GM21526 (cell line): ENCODE results near the gene GPR17.

Source experiments
- ATAC-seq: cut with Tn5 transposase; IDR thresholded peaks from one replicate; pipeline ENCODE4 v1.9.1; 2021; ENCODE audit warnings: moderate library complexity; ENCODE audit not compliant: unreplicated experiment, low FRiP score

The GPR17 gene

DNA sequence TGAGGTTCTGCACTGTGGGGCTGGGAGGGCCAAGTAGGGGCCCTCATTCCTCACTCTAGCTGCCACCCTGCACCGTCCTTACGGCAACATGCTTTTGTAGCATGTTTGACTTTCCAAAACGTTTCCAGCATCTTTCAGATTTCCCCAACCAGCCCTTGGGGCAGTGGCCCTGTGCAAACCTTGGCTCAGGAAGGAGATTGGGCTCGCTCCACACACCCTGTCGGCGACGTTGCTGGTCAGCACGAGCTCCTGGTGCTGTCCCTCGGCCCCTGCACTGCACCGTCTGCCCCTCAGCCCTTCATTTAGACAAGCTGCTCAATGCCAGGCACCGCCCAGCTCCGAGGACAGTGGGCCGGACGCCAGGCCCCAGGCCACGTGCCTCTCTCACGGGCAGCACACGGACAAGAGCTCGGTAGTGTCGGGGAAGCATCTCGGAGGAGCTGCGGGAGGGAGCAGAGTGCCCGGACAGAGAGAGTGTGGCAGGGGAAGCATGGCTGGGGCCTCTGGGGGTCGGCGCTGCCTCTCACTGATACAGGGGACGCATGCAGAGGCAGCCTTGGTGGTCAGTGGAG lies 6.9 kb downstream of the GPR17 start:
- ATAC-seq: no peak

DNA sequence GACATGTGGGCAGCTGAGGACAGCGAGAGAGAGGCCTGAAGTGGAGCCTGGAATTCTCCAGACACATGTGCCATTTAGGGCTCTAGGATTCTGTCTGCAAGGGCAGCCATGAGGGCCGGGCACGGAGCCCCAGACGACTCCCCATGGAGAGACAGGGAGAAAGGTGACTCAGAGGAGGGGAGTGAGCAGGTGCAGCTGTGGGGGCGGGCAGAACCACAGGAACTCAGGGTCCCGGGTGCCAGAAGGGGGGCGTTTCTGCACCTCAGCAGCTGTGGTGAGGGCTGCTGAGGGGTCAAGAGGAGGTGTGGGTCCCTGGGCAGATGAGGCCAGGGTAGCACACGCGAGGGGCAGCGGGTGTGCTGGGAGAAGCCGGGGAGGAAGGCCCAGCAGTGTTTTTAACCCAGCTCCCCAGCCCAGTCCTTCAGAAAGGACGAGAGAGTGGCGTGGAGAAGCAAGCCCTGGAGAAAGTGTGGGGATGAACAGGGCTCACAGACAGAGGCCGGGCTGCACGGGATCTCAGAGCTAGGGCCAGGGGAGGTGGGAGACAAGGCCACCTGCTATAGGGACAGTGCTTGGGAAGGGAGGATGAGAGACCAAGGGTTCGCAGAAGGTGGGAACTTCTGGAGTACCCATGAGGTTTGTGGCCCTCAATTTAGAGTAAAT lies 7.6 kb downstream of the GPR17 start:
- ATAC-seq: no peak

DNA sequence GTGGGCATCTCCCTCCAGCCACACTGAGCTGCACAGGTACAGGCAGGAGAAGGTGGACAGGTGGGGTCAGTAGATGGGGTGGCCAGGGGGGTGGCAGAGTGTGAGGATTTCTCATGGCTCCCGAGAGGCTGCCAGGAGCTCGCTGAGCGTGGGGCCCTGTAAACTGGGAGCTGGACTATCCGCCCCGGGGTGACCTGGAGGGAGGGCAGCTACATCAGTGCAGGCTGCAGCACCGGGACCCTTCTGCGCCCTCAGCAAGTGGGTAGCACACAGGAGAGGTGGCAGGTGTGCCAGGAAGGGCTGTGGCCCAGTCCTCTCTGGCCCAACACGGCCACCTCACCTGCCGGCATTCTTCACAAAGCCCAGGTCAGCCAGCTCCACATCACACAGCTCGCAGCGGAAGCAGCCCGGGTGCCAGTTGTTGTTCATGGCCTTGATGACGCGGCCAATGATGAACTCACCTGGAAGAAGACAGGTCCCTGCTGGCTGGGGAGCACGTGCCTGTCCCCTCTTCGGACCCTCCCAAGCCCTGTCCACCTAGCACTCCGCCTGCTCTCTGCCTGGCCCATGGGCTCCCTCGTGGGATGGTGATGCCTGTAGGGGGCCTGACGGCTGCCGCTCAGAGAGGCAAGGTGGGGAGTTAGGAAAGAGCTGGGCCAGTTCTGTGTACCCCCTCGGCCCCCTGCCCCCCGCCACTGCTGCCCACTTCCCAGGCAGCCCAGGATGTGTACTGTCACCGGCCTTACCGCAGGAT lies 8.3 kb downstream of the GPR17 start:
- no peak for ATAC-seq

DNA sequence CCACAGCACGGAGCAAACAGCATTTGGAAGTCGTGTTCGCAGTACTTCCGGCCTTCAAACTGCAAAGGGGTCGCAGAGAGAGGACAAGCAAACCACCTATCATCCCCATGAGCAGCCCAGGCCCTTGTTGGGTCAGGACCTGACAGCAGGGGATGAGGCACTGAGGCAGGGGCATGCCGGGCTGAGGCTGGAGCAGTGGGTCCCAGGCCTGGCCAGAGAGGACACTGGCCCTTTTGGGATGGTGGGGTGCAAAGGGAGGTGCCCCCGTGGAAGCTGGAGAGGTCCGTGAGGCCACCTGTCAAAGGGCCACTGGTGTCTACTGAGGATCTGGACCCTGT lies 8.9 kb downstream of the GPR17 start:
- no peak for ATAC-seq

DNA sequence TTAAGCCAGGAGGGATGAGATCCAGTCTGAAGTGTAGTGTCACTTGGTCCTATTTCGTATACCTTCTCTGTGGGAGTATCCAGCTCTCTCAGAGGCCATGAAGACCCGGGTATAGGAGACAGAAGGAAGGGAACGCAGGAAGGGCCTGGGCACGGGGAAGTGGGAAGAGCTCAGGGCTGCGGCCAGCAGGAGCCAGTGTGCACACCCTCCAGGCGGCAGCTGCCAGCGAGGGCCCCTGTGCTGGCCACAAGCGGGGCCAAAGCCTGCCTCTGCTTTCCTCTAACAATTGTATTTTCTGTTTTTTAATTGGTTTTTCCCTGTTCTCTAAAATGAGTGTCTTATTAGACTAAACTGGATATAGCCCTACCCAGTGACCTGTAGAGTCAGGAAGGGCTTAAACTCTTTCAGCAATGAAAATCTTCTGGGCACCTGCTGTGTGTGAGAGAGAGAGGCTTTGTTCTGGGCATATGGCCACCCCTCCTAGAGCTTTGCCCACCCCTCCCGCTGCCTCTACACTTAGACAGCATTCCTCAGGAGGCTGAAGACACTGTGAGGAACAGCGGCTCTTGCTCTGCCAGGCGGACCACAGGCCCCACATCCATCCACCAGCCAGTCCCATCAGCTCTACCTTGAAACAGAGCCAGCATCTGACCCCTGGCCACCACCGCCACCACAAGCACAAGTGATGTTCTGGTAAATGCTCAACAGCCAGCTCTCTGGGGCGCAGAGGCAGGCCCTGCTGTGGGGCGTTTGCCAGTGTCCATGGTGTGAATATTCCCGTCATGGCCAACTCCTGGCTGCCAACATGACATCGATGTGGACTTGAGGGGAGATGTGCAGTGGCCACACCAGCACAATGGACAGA lies 9.5 kb downstream of the GPR17 start:
- ATAC-seq: no peak

DNA sequence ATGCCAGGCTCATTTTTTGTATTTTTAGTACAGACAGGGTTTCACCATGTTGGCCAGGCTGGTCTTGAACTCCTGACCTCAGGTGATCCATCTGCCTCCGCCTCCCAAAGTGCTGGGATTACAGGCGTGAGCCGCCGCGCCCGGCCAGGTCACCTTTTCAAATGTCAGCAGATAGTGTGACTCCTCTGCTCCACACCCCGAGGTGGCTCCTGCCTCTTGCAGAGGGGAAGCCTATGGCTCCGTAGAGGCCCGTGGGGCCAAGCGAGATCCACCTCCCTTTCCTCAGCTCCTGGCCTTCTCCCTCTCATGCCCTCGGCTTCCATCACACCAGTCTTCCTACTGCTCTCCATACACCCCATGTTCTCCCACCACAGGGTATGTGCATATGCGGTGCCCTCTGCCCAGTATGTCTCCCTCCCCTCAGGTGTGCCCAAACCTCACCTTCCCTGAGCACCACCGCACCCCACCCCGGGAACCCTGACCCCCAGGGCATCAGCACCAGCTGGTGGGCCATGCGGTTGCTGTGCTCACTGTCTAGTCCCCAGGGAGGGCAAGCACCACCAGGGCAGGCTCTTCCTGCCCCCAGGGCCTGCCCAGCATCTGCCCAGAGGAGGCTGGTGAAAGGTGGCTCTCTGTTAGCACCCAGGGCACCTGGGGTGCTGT lies 10.7 kb downstream of the GPR17 start:
- ATAC-seq: no peak

DNA sequence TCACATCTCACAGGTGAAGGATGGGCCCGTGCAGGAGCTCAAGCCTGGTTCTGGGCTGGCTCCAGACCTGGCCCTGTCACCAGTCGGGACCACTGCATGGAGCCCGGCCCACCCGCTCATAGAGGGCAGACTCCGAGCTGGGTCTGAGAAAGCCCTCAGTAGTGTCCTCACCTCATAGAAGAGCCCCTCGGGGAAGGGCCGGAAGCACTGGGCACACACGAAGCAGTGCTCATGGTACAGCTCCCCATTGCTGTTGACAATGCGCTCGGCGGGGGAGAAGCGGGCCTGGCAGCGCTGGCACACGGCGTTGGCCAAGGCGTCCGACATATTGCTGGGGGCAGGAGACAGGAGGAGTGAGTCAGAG lies 11.3 kb downstream of the GPR17 start:
- ATAC-seq: no peak

DNA sequence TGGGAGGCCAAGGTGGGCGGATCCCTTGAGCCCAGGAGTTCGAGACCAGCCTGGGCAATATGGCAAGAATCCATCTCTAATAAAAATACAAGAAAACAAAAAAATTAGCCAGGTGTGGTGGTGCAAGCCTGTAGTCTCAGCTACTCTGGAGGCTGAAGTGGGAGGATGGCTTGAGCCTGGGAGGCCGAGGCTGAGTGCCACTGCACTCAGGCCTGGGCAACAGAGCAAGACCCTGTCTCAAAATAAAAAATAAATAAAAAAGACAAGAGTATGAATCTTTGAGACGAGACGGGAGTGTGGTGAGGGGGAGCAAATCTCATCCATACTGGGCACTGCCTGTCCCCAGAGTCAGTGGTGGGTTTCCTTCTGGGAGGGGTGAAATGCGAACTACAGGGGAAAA lies 12.2 kb downstream of the GPR17 start:
- no peak for ATAC-seq

DNA sequence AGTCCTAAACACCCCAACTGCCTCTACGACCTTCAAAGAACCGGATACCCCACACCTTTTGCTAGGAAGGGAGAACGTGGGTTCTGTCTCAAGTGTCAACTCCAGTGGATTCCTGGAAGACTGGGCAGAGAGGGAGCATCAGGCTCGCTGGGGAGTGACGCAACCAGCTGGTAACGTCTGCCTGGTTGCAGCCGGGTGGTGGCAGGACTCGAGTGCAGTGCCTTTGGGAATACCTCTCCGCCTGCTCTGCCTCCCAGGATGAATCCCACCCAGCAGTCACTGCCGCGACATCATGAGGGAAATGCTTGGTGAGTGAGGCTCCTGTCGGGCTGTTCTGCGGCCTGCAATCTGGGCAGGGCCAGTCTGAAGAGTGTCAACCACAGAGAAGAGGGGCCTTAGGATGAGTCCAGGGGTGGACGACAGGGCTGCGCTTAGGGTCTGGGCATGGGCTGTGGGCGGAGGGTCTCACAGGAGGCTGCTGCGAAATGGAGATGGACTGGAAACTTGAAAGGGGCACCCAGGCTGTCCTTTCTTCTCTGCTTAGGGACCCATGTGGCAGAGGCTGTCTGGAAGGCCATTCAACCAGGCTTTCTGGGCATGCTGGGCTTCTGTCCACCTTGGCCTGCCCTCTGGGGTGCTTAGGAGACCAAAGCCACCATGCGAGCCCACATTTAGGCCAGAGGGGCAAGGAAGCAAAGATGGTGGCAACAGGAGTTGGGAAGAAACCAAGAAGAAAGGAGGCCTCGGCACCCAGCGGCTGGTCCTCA lies 12.9 kb downstream of the GPR17 start:
- ATAC-seq: no peak

DNA sequence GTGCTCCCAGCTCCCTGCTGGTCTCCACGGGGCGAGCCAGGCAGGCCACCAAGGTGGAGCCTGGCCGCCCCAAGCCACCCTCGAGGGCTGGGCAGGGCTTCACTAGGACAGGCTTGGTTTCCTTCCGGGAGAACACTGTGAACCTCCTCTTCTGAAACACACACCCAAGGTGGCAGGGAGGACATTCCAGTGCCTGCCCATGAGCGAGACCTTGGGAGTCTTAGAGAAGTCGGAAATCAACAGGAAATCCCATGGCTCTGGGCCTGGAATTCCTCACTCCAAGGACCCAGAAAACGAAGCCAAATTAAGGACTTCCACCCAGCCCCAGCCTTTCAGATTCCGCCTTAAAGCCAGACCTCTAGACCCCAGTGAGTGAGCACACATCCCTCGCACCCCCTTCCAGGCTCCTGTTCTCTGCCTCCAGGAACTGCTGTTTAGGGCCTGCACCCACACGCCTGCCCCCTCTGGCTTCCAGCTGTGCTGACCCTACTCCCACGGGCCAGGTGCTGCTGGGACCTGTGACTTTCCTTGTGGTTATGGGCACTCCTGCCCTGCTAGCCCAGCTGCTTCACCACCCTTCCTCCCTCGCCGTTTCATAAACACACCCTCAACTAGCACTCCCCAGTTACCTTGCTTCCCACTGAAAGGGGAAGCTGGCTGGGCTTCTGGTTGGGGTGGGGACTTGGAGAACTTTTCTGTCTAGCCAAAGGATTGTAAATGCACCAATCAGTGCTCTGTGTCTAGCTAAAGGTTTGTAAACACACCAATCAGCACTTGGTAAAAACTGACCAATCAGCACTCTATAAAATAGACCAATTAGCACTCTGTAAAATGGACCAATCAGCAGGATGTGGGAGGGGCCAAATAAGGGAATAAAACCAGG lies 13.7 kb downstream of the GPR17 start:
- ATAC-seq: no peak

DNA sequence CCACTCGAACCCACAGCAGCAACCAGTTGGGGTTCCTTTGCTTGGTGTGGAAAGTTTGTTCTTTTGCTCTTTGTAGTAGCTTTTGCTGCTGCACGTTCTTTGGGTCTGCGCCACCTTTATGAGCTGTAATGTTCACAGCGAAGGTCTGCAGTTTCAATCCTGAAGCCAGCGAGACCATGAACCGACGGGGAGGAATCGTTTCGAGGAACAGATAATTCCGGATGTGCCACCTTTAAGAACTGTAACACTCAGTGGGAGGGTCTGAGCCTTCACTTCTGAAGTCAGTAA lies 14.3 kb downstream of the GPR17 start:
- no peak for ATAC-seq

DNA sequence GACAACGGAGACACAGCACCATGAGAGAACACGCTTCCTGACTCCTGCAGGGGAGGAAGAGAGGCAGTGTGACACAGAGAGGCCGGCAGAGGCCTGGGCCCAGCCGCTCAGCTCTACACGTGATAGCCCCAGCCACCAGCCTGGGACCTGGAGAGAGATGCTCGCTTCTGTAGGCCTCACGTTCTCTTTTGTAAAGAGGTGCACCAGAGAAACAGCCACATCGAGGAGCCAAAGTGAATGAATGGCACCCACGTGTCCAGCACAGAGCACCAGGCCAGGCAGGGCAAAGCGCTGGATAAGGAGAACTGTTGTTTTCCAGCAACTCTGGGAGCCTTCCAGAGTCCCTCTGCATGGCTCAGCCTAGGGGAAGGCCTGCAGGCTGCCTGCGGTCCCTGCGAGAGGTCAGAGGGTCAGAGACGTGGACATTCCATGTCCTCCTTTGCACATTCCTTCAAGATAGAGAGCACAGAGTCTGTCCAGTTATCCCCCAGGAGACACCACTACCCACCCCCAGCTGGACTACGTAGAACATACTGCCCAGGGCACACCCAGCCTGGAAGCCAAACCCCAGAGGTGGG lies 15.2 kb downstream of the GPR17 start:
- no peak for ATAC-seq

DNA sequence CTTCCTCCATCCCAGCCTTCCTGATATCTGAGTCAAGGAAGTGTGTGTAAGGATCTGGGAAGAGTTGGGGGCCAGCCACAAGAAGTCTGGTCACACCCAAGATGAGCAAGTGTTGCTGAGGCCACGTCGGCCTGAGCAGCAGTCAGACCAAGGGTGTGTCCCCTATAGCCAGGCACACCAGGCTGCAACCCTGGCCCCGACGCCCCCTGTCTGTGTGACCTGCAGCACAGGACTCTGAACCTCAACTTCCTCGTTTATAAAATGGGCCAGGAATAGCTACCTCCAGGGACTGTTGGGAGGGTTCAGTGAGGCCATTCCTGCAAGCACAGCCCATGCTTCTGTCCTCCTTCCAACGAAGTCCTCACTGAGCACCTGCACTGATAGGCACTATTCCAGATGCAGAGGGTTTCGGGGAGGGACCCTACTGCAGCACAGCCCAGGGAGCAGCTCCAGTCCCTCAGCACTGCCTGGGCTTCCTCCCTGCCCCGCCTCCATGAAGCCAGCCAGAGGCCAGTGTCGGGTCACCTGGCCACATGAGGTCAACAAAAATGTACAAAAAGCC lies 16.1 kb downstream of the GPR17 start:
- ATAC-seq: no peak

DNA sequence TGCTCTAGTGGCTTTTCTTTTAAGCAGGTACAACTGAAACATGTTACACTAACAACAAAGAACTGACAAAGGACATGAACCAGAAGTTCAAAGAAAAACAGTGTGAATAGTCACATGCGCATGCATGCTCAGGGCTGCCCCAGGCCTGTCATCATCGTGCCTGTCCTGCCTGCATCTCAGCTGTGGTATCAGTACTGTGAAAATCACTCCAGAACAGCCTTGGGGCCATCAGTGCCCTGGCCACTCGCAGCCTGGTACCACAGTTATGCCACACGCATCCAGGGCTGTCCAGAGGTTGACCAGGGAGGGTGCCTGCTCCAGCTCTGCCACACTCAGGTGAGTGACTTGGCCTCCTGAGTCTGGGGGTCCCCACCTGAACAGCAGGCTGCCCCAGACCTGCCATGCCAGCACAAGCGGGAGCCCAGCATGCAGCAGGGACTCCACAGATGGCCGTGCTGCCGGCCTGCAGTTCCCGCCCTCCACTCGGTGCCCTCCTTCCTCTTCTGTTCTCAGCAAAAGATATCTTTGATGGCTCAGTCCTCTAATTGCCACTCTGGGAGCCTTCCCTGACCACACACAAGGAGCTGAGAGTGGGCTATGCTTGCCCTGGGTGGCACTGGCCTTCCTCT lies 17.1 kb downstream of the GPR17 start:
- ATAC-seq: no peak

DNA sequence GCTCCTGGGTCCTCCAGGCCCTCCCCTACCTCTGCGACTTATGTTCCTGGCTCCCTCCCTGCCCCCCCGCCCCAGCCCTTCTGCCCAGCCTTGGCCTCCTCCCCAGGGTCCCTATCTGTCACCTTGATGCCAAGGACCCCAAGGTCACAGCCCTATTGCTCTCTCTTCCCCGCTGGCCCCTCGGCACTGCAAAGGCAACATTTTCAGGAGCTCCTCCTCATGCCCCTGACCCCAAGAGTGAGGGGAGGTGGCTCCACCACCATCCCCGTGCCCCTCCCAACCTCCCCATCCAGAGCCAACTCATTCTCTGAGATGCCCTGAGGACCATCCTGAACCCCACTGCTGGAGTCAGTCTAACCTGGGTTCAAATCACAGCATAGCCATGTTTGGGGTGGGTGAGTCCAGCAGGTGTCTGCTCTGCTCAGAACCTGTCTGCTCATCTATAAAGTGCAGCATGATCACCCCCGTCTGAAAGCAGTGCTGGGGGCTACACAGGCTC lies 17.7 kb downstream of the GPR17 start:
- ATAC-seq: no peak

DNA sequence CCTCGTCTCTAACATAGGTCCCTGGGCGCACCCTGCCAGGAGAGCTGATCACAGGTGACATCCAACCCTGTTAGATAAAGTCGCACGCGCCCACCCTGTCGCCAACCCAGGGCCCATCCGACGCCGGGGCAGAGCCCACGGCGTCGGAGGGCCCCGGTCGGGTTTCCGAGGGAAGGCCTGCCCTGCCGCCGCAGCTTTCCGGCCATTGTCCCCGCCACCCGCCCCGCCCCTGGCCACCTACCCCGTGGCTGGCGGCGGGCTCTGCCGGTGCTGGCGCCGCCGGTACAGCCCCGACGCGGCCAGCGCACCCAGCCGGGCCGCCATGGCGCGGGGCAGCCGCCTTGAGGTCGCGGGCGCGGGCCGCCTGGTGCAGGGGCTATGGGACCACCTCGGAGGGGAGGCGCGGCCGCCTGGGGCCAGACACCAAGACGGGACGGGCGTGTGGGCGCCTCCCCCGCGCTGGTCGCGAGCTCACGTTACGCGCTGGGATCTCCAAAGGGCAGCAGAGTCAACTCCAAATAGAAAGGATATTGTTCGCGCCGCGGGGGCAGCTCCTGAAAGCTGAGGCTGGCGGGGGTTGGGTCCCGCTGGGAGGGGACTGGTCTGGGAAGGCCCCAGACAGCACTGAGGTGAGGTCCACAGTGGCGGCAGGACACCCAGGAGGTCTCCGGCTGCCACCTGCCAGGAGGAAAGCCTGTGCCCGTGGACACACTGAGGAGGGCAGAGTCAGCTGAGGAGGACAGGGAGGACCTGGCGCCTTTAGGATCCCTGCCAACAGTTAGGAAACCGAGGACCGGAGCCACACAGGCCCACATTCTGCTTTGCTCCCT lies 18.3 kb downstream of the GPR17 start:
- ATAC-seq: no peak

DNA sequence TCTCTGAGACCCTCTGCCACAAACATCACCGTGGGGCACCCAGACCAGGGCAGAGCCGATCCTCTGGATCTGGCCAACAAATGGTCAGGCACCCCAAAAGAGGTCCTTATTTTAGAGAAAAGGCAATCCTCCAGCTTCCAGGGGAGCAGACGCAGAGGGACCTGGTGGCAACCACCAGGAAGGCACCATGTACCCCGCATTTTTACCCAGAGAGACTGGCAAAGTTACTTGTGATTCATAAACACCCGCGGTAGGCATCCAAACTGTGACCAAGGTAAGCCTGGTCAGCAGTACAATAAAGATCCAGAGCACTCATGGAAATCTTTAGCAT lies 18.9 kb downstream of the GPR17 start:
- ATAC-seq: no peak
